ENCODE data around the gene NR4A3. TPM values are rescaled to one million over a fixed set of nuclear protein-coding genes. Genes with fewer than 3 reads are reported as not detected.
"Not testable (repeated sequence)": the region's sequence is repeated elsewhere in the genome, so short reads cannot be mapped to it uniquely, and the experiment has no call there.

Gene NR4A3
- total RNA-seq, 3 donors from 2014 or later (not counting 1 experiment from before 2014, with no cell fraction given) = 31.1 to 43.4 (median 38.6) TPM

DNA sequence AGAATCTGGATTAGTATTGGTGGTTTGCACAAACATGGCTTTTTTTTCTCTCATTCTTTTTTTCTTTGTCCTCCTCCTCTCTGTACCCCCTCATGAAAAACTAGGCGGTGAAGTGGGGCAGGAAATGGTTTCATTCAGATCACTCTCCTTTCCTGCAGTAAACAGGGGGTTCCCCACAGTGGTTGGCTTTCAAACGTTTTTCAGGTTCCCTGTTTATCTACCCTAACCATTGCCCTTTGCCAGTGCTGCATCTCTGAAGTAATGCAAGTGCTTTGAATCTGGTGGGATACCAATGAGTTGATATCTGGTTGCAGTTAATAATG is 29.8 kb downstream of the NR4A3 start:
- no peaks in the 10 kb centered on the region for H3K9me3 Mint-ChIP-seq
- intact Hi-C loops (cut with micrococcal nuclease) = loop anchor here (2.0 kb wide), 3 partner anchors 25 to 55 kb away; partner anchors contain the start of gene STX17
- H3K27me3 Mint-ChIP-seq (ENCODE audit: low read depth in 2 of 2) = no peaks in the 10 kb centered on the region
- DNase-seq (peak in 1 of 2 donors; percentile 80), ATAC-seq (peak; percentile 85 to 92 (median 87))
- TF ChIP-seq, protein P1, sequence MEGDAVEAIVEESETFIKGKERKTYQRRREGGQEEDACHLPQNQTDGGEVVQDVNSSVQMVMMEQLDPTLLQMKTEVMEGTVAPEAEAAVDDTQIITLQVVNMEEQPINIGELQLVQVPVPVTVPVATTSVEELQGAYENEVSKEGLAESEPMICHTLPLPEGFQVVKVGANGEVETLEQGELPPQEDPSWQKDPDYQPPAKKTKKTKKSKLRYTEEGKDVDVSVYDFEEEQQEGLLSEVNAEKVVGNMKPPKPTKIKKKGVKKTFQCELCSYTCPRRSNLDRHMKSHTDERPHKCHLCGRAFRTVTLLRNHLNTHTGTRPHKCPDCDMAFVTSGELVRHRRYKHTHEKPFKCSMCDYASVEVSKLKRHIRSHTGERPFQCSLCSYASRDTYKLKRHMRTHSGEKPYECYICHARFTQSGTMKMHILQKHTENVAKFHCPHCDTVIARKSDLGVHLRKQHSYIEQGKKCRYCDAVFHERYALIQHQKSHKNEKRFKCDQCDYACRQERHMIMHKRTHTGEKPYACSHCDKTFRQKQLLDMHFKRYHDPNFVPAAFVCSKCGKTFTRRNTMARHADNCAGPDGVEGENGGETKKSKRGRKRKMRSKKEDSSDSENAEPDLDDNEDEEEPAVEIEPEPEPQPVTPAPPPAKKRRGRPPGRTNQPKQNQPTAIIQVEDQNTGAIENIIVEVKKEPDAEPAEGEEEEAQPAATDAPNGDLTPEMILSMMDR (IDR thresholded peaks at IDR 0.05) = no peak
- Histone ChIP-seq H3K36me3 (ENCODE audit: control insufficient read depth, insufficient read depth, low read length) (no peaks in the 10 kb centered on the region), H3K4me1 (ENCODE audit: control insufficient read depth, insufficient read depth, low read length) (peaks cover 32% of the 10 kb centered on the region), H3K27me3 (ENCODE audit: control insufficient read depth, insufficient read depth, low read length) (no peaks in the 10 kb centered on the region), H3K4me3 (ENCODE audit: low read length) (no peak overlapping the region), H3K27ac (ENCODE audit: low read length) (peak overlapping the region; percentile 66), H3K9me3 (ENCODE audit: control insufficient read depth, insufficient read depth, low read length) (no peaks in the 10 kb centered on the region)
- H3K4me1 Mint-ChIP-seq = peaks cover 36% of the 10 kb centered on the region in 2 donors
- H3K36me3 Mint-ChIP-seq = no peaks in the 10 kb centered on the region
- peak overlapping the region; percentile 84 for H3K4me3 Mint-ChIP-seq
- 0% methylated on average over 1 of the region's 2 CpGs for WGBS (ENCODE audit: insufficient coverage)
- H3K27ac Mint-ChIP-seq = peak overlapping the region; percentile 88 to 92

DNA sequence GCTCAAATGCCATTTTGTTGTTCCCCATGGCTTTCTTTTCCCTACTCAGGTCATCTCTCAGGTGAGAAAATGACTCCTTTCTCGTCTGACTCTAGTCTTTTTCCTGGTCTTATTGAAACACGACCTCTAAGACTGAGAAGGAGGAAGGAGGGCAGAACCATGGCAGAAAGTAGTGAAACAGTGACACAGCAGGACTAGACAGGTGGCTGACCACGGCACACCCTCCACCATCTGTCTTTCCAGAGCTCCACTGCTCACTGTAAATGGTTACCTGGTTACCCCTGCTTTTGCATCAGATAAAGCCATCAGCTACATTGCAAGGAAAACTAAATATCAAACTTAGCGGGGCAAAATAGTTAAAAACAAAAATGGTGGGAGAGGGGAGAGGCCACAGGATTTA is 30.9 kb downstream of the NR4A3 start:
- DNase-seq = no peak
- no peaks in the 10 kb centered on the region for H3K27me3 Mint-ChIP-seq (ENCODE audit: low read depth in 2 of 2)
- Histone ChIP-seq H3K4me3 (ENCODE audit: low read length) (no peak overlapping the region), H3K36me3 (ENCODE audit: control insufficient read depth, insufficient read depth, low read length) (no peaks in the 10 kb centered on the region), H3K4me1 (ENCODE audit: control insufficient read depth, insufficient read depth, low read length) (peaks cover 32% of the 10 kb centered on the region), H3K27me3 (ENCODE audit: control insufficient read depth, insufficient read depth, low read length) (no peaks in the 10 kb centered on the region), H3K9me3 (ENCODE audit: control insufficient read depth, insufficient read depth, low read length) (no peaks in the 10 kb centered on the region), H3K27ac (ENCODE audit: low read length) (no peak overlapping the region)
- no peaks in the 10 kb centered on the region for H3K36me3 Mint-ChIP-seq
- peaks cover 36% of the 10 kb centered on the region in 2 donors for H3K4me1 Mint-ChIP-seq
- no peaks in the 10 kb centered on the region for H3K9me3 Mint-ChIP-seq
- ATAC-seq = no peak
- intact Hi-C loops (cut with micrococcal nuclease) = no loop called here
- 54% methylated on average over 4 of the region's 4 CpGs for WGBS (ENCODE audit: insufficient coverage)
- H3K27ac Mint-ChIP-seq = peak overlapping the region; percentile 16 to 92
- TF ChIP-seq, protein P1 (IDR thresholded peaks at IDR 0.05) = no peak
- no peak overlapping the region for H3K4me3 Mint-ChIP-seq

DNA sequence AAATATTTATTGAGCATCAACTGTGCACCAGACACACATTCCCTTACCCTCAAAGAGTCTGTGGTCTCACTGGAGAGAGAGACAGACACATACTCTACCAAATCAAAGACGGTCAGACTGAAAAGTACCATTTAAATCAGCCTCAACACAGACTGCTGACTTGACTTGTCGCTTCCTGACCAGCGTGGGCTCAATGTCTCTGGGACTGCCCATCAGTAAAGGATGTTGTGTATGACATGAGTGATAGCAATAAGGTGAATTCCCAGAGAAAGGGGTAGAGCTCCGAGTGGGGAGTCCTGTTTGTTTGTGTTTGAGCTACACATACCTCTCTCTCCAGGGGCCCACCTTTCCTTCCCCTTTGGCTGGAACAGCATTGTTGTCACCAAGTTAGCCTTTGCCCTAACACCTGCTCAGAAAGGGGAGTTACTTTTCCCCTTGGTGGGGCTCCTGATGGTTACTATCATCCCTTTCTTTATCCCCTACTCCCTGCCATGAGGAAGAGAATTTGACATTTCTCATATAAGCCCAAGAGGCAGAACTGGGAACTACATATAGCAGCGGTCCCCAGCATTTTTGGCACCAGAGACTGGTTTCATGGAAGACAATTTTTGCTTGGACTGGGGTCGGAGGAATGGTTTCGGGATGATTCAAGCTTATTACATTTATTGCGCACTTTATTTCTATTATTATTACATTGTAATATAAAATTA is 33.9 kb downstream of the NR4A3 start:
- Mint-ChIP-seq H3K4me3 (no peak overlapping the region), H3K36me3 (no peaks in the 10 kb centered on the region), H3K9me3 (no peaks in the 10 kb centered on the region), H3K27ac (peak overlapping the region in 1 of 2 donors; percentile 37), H3K27me3 (ENCODE audit: low read depth in 2 of 2) (no peaks in the 10 kb centered on the region), H3K4me1 (peaks cover 23 to 24% of the 10 kb centered on the region in 2 donors)
- intact Hi-C loops (cut with micrococcal nuclease) = no loop called here
- ATAC-seq (peak; percentile 38 to 51 (median 46)), DNase-seq (peak in 1 of 2 donors; percentile 24)
- Histone ChIP-seq H3K36me3 (ENCODE audit: control insufficient read depth, insufficient read depth, low read length) (no peaks in the 10 kb centered on the region), H3K4me1 (ENCODE audit: control insufficient read depth, insufficient read depth, low read length) (peaks cover 17% of the 10 kb centered on the region), H3K27ac (ENCODE audit: low read length) (no peak overlapping the region), H3K27me3 (ENCODE audit: control insufficient read depth, insufficient read depth, low read length) (no peaks in the 10 kb centered on the region), H3K9me3 (ENCODE audit: control insufficient read depth, insufficient read depth, low read length) (no peaks in the 10 kb centered on the region), H3K4me3 (ENCODE audit: low read length) (no peak overlapping the region)
- 58% methylated on average over 4 of the region's 8 CpGs for WGBS (ENCODE audit: insufficient coverage)
- TF ChIP-seq, protein P1 (IDR thresholded peaks at IDR 0.05) = no peak

DNA sequence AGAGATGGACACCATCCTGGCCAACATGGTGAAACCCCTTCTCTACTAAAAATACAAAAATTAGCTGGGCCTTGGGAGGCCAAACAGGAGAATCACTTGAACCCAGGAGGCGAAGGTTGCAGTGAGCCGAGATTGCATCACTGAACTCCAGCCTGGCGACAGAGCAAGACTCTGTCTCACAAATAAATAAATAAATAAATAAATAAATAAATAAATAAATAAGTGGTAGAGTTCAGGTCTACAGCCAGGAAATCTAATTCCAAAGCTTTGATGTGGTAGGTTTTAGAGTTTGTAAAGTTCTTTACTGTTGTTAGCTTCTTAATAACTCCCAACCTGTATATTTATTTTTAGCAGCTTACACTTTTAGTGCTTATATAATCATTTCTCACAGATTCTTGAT is 35.9 kb downstream of the NR4A3 start:
- H3K27ac Mint-ChIP-seq = not testable (repeated sequence)

More for the DNA sequence above, 35.9 kb downstream of the NR4A3 start:
- DNase-seq; H3K4me3 Mint-ChIP-seq; H3K9me3 ChIP-seq (ENCODE audit: control insufficient read depth, insufficient read depth, low read length); H3K4me3 ChIP-seq (ENCODE audit: low read length); H3K27me3 ChIP-seq (ENCODE audit: control insufficient read depth, insufficient read depth, low read length); H3K36me3 Mint-ChIP-seq; H3K9me3 Mint-ChIP-seq; H3K27me3 Mint-ChIP-seq (ENCODE audit: low read depth in 2 of 2); H3K27ac ChIP-seq (ENCODE audit: low read length); H3K4me1 Mint-ChIP-seq; H3K36me3 ChIP-seq (ENCODE audit: control insufficient read depth, insufficient read depth, low read length); ATAC-seq; H3K4me1 ChIP-seq (ENCODE audit: control insufficient read depth, insufficient read depth, low read length); intact Hi-C loops (cut with micrococcal nuclease): not testable (repeated sequence)
- no CpG with 5 or more reads among the region's 3 CpGs for WGBS (ENCODE audit: insufficient coverage)

Measured in natural killer cell (primary cell).